Measurements from ENCODE around the gene TFEC.

GRCh38 chr7:115984105-115984504 is 46.5 kb downstream of the TFEC start:
- TF ChIP-seq POLR2AphosphoS5 (IDR thresholded peaks at IDR 0.05; ENCODE audit: low read depth, low read length) = no peak
- no peak for TF ChIP-seq TAF1 (IDR thresholded peaks at IDR 0.05; ENCODE audit: borderline replicate concordance, low read depth, low read length)

Data from GM12892 (cell line).